Fibroblast of the conjunctiva (primary cell): Measurements from ENCODE around the gene SYVN1.

Experiments used
- DNase-seq: peaks from one replicate; pipeline ENCODE4 v3.0.0-alpha.2; 2010; ENCODE audit warnings: low read depth

SYVN1 gene

GRCh38 chr11:65087827-65088226, 46.5 kb downstream of the SYVN1 start:
- DNase-seq = no peak

DNA sequence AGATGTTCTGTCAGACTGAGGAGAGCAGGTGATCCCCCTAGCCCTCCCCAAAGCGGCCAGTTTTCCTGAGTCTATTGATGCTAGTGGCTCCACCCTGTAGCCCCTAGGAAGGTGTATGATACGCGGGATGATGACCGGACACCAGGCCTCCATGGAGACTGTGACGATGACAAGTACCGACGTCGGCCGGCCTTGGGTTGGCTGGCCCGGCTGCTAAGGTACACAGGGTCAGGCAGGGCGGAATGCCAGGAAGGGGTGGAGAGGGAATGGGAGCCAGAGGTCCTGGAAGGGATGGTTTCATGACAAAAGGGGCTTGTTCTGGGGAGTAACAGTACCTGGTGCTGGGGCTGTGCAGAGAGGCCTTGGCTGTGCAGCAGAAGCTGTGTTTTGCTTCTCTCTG, 47.1 kb downstream of the SYVN1 start:
- DNase-seq = no peak

GRCh38 chr11:65086809-65087208, 47.5 kb downstream of the SYVN1 start:
- DNase-seq = no peak

GRCh38 chr11:65085446-65085845, 48.9 kb downstream of the SYVN1 start:
- DNase-seq = no peak

- DNase-seq = no peak
Observed at GRCh38 chr11:65084598-65085375, 49.5 kb downstream of the SYVN1 start.

DNA sequence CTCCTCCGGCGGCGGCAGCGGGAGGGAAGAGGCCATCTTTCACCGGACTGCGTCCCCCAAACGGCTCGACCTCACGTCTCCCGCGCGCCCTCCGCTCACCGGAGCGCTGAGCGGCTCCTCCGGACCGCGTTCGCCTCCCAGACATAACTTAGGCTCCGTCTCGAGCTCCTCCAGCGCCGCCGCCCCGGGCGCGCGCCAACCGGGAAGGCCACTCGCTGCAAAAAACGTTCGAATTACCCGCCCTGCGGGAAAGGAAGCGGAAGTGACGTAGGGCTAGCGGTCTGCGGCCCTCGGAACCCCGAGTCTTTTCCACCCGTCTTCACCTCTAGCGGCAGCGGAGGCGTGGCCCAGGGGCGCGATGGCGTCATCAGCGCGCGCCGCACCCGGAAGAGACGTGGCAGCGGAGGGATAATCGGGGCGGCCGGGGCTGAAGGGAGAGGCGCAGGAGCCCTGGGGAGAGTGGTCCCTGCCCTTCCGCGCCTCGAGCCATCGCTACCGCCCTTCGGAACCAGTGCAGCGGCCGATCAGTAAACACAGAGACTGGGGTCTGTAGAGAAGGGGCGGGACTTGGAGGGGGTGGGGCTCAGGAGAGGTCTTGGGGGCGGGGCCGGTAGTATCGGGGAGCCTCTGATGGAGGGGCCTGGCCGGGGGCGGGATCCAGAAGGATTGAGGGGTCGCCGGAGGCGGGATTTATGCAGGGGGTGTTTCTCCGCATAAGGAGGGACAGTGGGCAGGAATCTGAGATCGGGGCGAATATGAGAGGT, 50.3 kb downstream of the SYVN1 start, which contains the start of the genes CDCA5 and ZFPL1:
Gene CDCA5 (minus strand): TSS at position 207 of the 764 bp plus-strand sequence. CDS start 62 bp downstream, at position 145.
Gene ZFPL1 (plus strand): TSS at position 389 of the 764 bp plus-strand sequence. CDS start 477 bp downstream, outside the sequence.
- DNase-seq = peak; percentile 88

DNA sequence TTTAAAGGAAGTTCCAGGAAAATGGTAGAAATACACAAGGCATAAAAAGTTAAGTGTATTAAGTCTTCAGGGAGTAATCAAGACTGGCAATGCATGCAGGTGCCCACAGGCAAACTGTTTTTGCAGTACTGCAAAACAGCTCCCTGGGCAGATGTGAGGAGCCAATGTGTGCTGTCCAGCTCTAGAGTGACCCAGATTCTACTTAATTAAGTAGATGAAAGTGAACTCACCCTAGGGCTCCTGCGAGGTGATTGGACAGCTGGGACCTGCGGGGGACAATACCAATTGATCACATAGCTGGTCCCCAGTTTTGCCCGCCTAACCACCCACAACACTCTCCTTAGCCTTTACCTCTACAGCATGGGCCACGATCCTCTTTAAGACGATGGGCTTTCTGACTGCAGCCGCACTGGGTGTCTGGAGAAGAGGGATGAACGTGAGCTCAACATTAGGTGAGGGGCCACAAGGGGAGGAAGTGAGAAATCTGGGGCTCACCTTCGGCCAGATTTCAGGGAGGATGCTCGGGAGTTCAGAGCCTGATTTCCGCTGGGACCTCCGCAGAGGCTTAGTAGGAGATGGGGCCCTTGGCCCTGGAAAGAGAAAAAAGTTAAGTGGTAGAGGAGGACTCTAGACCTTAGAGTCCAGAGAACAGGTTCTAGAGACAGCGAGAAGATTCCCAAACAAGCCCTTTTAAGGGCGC, 51.0 kb downstream of the SYVN1 start:
- DNase-seq = no peak

GRCh38 chr11:65078786-65079342, 55.5 kb downstream of the SYVN1 start:
- DNase-seq = no peak

- DNase-seq = no peak
Observed at GRCh38 chr11:65078151-65078550, 56.2 kb downstream of the SYVN1 start.

DNA sequence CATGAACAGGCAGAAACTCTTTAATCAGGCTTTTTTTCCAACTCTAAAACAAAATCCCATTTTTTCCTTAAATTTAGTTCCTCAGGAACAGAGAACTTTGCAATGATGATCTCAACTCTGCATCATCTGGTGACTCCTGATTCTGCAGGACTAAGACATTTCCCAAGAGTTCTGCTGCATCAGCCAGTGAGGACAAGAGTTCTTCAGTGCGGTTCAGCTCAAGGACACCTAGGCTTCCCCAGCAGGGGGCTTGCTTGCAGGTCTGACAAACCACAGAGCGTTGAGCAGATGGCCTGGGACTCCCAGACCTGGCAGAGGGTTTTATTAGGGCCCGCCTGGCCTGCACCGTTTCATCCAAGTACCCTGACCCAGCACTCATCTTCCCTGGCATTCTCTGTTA, 56.9 kb downstream of the SYVN1 start:
- DNase-seq = no peak
